NCI-H1105 treated with DMSO at 0.1 percent for 48 hours (cell line): Measurements from ENCODE around the gene ERCC6L2.

Source experiments
- DNase-seq: peaks from one replicate; lab custom pipeline; 2025; lab: John Stamatoyannopoulos, UW

Gene ERCC6L2, protein sequence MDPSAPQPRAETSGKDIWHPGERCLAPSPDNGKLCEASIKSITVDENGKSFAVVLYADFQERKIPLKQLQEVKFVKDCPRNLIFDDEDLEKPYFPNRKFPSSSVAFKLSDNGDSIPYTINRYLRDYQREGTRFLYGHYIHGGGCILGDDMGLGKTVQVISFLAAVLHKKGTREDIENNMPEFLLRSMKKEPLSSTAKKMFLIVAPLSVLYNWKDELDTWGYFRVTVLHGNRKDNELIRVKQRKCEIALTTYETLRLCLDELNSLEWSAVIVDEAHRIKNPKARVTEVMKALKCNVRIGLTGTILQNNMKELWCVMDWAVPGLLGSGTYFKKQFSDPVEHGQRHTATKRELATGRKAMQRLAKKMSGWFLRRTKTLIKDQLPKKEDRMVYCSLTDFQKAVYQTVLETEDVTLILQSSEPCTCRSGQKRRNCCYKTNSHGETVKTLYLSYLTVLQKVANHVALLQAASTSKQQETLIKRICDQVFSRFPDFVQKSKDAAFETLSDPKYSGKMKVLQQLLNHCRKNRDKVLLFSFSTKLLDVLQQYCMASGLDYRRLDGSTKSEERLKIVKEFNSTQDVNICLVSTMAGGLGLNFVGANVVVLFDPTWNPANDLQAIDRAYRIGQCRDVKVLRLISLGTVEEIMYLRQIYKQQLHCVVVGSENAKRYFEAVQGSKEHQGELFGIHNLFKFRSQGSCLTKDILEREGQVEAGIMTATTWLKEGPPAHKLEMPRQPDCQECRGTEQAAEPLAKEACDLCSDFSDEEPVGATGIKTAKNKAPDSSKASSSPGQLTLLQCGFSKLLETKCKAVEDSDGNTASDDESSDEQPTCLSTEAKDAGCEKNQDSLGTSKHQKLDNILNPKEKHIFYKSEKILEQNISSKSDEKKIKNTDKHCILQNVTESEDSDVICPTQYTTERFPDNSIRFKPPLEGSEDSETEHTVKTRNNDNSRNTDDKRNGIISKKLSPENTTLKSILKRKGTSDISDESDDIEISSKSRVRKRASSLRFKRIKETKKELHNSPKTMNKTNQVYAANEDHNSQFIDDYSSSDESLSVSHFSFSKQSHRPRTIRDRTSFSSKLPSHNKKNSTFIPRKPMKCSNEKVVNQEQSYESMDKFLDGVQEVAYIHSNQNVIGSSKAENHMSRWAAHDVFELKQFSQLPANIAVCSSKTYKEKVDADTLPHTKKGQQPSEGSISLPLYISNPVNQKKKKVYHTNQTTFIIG (N-terminal part only)

DNA sequence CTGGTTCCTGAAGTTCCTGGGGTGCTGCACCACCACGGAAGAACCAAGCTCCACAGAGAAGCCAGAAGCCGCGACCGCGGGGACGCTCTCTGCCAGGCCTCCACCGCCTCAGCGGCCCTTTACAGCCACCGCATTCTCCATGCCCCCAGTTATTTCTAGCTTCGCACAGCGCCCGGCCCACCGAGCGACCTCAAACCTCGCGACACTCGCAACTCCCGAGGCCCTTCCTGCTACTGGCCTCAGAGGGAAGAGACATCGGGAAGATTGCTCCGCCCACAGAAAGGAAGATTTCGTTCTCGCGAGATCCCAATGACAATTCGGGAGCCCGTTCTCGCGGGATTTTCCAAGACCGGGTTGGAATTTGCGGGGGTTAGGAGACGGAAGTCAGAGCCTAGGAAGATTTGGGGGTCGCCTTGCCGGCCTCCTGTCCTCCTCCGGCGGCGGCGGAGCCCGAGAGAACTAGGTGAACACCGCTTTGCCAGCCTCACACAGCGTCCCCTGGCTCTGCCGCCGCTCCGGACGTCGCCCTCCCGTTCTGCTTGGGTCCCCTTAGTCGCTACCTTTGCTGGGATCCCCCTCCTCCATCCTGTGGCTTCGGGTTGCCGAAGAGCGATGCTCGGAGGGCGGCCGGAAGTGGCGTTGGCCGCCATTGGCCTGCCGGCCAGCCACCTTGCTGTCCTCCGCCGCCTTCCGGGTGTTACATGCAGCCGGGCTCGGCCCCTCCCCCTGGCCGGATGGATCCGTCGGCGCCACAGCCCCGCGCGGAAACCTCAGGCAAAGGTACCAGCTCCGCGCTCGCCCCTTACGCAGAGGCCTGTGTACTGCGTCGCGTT is at the start of gene ERCC6L2:
Gene ERCC6L2 (plus strand): TSS at position 387 of the 833 bp plus-strand sequence. CDS start 348 bp downstream, at position 735.
- peak; percentile 95 for DNase-seq

DNA sequence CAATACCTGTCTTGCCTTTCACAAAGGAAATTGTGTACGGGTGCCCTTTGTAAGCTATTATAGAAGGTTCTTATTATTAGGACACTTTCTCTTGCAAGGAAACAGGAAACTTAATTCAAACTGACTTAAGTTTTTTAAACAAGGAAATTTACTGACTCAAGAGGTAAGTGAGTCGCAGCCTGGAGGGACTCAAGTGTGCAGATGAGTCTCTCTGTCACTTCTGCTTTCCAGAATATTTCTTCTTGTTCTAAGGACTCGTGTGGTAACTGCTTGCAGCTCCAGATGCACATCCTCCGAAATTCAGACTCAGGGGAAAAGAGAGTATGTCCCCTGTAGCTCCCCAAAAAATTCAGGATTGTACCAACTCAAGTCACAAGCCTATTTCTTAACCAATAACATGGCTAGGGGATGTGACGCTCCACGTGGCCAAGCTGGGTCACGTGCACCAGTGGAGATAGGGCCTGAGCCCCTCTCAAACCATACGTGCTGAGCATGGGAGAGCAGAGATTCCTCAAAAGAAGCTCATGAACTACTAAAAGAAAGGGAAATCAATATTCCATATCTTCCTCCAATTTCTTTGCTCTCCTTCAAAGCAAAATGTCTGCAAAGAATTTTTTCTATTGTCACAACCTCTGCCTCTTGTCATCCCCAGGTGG is 49.2 kb upstream of the ERCC6L2 start:
- DNase-seq: no peak

DNA sequence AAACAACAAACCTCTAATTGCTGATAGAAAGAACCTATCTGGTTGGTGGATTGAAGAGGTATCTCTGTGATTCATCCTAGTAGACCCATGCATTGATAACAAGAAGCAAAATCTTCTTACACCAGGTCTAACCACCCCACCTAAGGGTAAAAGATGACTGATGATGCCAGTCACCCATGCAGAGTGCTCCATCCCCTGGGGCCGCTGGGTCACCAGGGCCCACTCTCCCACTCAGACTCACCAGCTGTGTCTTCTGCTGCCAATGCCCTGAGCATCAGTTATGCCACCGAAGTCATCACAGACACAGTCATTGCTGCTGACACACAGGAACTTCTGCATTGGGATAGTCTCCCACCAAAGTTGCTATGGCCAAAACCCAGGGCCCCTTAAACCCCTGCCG is 44.7 kb upstream of the ERCC6L2 start:
- DNase-seq: no peak

DNA sequence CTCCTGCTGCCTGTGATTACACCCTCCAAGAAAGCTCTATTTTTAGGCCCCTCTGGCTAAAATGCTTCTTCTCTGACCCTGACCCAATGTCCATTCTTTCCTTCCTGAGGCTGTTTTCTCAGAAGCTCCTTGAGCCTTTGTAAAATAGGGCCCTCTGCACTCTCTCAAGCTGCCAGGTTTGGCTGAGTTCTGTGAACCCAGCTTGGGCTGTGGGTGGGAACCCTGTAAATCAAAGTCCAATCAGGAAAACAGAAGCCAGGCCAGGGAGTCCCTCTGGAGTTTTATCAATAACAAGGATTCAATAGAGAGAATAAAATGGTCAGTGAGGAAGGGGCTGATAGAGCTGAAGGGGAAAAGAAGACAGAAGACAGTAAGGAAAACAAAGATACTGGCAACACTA is 43.7 kb upstream of the ERCC6L2 start:
- no peak for DNase-seq

DNA sequence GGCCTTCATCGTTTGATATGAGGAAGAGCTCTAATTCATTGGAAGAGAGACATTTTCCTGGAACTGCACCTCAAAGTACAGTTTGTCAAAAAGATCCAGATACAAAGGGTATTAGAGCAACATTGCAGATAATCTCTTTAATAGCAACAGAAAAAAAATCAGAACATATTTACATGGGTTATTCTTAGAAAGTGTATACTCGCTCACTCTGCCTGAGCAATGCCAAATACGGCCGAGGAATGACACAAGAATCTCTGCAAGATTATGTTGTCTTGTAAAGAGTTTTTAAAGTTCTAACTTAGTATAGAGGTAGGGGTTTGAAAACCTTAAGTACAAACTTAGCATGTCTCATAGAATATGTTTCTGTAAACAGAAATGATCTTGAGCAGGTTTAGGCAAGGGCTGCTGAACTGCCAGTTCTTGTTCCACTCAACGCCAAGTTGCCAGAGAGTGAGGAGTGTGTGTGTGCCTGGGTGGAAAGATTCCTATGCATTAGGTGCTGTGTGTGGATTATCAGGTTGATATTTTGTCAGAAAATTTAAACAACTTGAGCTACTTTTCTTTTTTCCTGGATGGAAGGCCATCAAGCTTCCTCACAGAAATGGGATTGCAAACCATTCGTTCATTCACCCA is 41.8 kb upstream of the ERCC6L2 start:
- no peak for DNase-seq

DNA sequence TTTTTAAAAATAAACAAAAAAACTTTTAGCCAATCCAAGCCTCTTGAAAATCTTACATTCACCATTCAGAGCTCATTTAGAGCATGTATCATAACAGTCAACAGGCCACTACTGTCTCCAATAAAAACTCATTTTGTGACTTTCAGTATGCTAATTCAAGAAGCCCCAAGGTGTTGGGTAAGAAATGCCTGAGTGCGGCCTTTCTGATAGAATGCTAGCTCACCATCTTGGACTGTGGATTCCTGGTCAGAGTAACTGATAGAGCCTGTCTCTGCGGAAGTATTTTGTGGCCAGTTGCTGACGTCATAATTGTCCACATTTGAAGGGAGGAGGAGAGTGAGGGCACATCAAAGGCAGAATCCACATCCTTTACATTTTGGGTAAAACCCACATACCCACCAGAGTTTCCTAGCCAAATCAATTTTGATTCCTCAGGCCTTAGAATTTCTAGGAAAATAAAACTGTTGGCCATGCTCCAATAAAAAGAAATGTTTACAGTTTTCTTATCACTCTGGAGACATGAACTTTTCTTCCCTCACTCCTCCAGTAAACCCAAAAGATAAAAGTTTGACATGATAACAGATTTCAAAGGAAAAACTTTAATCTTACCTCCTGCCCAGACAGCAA is 41.1 kb upstream of the ERCC6L2 start:
- DNase-seq: no peak

DNA sequence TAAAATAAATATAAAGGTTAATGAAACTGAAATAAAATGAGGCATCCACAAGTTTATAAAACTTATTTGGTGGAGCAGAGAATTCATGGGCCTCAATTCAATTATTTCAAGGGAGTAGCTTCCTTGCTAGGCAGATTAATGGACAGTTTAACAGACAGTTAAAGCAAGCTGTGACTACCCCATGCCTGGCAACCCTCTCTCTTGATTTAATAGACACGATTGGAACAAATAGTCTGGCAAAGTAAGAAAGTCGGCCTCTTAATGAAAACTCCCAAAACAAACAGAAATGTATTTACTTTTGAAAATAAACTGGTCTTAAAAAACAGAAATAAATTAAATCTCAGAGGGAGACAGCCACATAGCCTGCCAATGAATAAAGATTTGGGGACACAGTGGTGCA is 40.1 kb upstream of the ERCC6L2 start:
- DNase-seq: no peak

DNA sequence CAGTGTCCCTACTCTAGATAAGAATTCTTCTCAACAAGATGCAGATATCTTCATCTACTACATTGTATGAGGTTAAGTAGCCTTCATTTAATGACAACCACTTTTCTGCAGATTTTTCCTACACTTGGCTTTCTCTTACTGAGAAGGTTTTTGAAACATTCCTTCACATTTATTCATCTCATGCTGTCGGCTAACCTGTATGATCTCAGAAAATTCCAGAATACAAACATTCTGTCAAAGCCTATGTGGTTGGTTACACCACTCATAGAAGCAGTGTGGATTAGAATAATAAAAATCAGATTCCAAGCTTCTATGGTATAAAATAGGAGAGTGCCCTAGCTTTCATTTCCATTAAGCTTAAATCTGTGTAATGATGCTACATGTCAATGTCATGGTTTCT is 39.4 kb upstream of the ERCC6L2 start:
- DNase-seq: no peak

DNA sequence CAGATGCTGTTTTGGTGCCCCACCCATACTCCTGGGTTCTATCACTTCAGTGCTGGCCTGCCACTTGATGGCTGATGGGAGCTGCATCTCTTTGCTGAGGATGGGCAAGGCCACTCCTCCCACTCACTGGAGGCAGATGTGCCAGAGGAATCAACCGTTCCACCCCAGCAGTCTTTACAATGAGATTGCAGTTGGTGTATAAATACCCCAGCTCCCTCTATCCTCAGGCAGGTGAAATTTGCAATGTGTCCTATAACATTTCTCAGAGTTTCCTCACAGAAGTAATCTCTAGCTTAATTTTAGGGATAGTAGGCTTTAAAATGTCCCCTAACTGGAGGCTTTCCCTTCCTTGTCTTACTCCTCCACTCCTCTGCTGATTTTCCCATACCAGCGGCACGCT is 36.5 kb upstream of the ERCC6L2 start:
- no peak for DNase-seq

DNA sequence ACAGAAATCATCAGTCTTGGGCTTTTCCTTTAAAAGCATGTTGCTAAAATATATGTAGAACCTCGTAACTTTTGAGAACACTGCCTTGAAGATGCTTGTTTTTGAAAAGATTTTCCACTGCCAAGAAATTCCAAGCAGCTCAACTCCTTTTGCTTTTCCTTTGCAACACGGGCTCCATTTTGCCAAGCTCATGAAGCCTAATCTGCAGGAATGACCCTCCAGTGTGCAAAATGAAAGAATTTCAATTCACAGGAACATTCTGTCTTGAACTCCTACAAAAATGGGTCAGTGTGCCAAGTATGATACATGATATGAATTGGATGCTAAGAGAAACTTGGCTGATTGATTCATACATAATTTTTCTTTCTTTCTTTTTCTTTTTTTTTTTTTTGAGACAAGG is 35.4 kb upstream of the ERCC6L2 start:
- no peak for DNase-seq

DNA sequence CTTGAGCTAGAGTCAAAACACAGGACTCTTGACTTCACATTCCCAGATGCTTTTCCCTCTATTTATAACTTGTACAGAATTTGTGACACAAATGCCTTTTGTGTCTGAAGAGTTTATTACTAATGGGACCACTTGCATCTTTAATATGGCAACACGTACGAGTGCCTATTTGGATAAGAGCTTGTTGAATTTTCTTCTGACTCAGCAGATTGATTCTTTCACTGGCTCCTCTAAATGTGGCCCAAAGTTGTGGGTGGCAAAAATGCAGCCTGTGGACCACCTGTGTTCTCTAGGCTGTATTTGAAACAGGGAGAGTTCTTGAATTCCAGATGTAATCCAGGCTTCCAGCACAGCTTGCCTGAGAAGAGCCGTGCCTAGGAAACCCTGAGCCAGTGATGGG is 34.1 kb upstream of the ERCC6L2 start:
- DNase-seq: no peak

DNA sequence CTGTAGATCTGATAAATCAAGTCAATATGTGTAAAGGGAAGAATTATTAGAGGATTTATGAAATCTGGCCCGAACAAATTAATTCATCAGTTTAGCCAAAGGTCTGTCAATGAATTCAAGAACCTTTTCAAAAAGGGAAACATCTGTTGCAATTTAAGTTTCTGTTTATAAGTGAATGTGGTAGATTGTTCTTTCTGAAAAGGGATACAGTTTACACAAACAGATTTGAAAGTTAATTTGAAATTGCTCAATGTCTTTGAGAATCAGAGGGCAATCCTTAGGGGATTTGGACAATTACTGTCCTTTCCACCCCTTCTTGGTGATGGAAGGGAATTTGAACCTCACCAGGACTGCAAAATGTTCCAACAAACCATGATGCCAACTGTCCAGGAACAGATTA is 29.7 kb upstream of the ERCC6L2 start:
- no peak for DNase-seq

DNA sequence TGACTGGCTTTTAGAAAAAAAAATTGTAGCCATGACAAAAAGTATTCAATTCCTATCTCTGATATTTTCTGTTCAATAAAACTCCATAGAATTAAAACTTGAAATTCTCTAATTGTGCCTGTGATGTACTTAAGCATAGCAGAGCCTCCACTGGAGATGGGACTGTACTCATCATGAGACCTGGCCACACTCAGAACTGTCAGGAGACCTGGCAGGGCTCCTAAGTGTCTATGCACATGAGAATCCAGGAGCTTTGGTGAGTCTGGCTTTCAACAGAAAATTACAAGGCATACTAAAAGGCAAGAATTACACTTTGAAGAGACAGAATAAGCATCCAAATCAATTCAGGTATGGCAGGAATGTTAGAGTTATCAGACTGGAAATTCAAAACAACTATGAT is 26.7 kb upstream of the ERCC6L2 start:
- no peak for DNase-seq

DNA sequence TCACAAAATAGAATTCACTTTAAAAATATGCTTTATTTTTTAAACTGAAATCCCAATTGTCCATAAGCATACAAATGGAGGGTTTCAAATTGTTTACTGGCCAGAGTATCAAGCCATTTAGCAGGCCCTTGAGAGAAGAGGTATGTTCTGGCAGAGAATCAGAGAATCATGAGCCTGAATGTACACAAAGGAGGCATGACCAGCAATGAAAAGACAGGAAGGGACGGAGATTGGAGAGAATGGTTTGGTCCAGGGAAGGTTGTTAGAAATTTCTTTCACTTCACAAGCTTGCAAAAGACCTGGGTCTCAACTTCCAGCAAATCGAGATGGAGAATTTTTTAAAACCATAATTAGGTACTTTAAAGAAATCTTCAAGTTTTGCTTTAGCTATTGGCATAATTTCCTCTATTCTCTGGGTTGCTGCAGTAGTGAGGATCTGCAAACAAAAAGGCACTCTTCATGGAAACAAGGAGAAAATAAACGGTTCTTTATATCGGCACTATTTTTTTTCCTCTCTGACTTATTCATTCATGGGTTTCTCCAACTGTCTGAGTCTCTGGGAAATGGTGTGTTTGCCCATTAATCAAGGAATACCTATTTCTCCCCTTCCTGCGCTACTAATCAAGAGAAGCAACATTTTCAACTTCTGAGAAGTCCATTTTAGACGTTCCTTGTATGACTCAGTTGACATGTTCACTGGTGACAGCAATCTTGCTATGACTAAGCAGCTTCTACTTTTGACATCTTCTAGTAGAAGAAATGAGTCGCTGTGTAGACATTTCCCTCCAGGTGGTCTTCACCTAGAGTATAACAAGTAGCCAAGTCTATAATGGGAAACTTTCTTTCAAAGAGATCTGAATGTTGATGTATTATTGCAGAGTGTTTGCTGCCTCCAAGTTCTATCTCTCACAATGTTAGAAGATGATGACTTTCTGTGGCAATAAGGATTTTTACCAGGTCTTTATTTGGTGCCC is 23.1 kb upstream of the ERCC6L2 start:
- DNase-seq: peak; percentile 44

DNA sequence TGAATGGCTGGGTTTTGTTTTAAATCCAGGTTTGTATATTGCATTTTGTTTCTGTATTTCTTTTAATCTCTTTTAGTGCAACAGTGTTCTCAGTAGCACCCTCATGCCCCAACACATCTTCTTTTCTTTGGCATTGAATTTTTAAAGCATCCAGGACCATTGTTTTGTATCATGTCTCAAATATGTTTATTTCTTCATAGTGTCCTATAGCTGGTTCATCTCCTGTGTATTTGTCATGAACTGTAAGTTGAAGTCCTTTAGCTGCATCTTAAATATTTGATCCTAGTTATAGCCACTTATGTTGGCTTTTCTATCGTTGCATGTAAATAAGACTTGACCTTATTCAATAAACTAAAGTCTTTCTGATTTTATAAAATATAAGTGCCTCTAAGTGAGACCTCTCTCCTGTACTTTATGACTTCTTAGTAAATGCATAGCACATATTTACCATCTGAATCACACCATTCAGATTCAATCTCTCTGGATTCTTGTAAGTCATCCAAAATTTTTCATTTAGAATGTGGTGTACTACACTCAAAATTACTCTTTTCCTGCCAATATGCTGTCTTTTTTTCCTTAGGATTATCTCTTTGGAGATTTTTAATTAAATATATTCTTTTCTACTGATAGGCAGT is 21.0 kb upstream of the ERCC6L2 start:
- no peak for DNase-seq

DNA sequence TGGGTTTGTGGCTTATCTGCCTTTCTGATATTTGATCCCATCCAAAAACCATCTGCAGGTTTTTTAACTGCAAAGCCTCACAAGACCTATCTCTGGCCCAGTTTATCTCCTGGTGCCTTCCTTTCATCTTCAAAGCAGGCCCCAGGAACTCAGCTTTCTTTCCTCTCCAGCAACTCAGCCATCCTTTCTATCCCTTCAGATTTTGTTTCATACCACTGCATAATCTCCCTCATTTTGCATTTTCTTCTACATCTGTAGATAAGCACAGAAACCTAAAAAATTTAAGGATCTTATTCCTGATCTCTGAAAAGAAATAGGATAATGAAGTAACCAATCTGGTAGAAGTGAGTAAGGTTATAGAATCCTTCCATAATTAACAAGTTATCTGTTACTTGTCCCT is 19.5 kb upstream of the ERCC6L2 start:
- DNase-seq: no peak

DNA sequence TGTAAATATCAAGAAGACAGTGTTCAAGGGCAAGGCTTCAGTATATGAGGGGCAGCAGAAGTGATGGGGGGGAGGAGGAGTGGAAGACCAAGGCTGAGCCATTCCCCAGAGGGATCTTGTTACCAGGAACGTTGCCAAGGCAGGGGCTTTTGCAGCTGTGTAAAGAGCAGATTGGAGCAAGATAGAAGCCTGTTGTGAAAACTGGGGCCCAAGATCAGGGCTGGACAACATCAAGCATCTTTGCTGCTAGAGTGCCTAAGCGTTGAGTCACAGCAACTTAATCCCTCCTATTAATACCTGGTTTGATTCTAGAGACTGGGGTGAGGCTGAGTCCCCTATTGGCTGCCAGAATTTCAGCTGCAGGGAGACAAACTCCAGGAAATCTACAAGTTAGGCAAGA is 18.4 kb upstream of the ERCC6L2 start:
- peak; percentile 40 for DNase-seq

DNA sequence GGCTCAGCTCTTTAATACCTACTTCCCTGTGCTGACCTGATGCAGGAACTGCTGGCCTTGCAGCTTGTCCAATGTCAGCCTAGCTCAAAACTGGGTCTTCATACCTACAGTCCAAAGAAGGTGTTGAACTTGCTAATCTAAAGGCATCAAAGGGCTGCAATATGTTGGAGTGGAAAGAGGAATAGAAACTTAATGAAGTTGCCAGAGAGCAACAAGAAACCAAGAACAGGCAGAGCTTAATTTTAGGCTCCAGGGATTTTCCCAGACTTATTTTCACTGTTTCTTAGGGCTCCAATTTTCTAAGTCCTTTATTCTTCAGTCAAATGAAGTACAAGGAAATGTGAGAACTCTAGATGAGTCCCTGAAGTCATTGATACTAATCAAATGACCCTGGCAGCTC is 17.6 kb upstream of the ERCC6L2 start:
- no peak for DNase-seq
